HepG2 (cell line): ENCODE results near the gene NR2F1. TPM values are rescaled to one million over a fixed set of nuclear protein-coding genes. Genes with fewer than 3 reads are reported as not detected.

Source experiments
- HNF1A ChIP-seq, 2 experiments: sonication (generic) in 1 of 2; formaldehyde crosslinking in 1 of 2; IDR thresholded peaks; 2 replicates each; pipeline versions ENCODE4 v1.4.0 to v1.6.1; 2016 to 2020; ENCODE audit warnings: borderline replicate concordance in 1 of 2, low read depth in 1 of 2, mild to moderate bottlenecking in 1 of 2, missing genetic modification reagents in 1 of 2
- HOXA7 ChIP-seq: sonication (generic); formaldehyde crosslinking; IDR thresholded peaks from 2 replicates; pipeline ENCODE4 v1.8.1; 2022; ENCODE audit warnings: mild to moderate bottlenecking, missing genetic modification reagents, moderate library complexity
- PRPF4 ChIP-seq: fragments of 200-400 bp; formaldehyde crosslinking; IDR thresholded peaks from 2 replicates; pipeline ENCODE4 v1.6.1; 2016; ENCODE audit warnings: low read length, low read depth; ENCODE audit not compliant: poor library complexity, severe bottlenecking
- TFDP1 ChIP-seq: IDR thresholded peaks from 2 replicates; pipeline ENCODE4 v1.6.1; 2016; ENCODE audit warnings: missing compliant biosample characterization, missing genetic modification reagents, borderline replicate concordance
- ZBTB34 ChIP-seq: sonication (generic); formaldehyde crosslinking; IDR thresholded peaks from 2 replicates; pipeline ENCODE4 v1.8.0; 2022; ENCODE audit warnings: mild to moderate bottlenecking, missing genetic modification reagents
- ZNF143 ChIP-seq: sonication (generic); formaldehyde crosslinking; IDR thresholded peaks from 2 replicates; pipeline ENCODE4 v1.4.0; 2020; ENCODE audit warnings: missing genetic modification reagents
- ZNF784 ChIP-seq: sonication (generic); formaldehyde crosslinking; IDR thresholded peaks from 2 replicates; pipeline ENCODE4 v1.5.1; 2020; ENCODE audit warnings: missing genetic modification reagents, mild to moderate bottlenecking, borderline replicate concordance
- ZNF816 ChIP-seq: sonication (generic); formaldehyde crosslinking; IDR thresholded peaks from 2 replicates; pipeline ENCODE4 v1.8.0; 2022; ENCODE audit warnings: missing genetic modification reagents, mild to moderate bottlenecking, borderline replicate concordance
- ZNF850 ChIP-seq: sonication (generic); formaldehyde crosslinking; conservative IDR thresholded peaks from 2 replicates; pipeline ENCODE4 v1.9.0; 2021; ENCODE audit warnings: mild to moderate bottlenecking, missing genetic modification reagents
- ZSCAN29 ChIP-seq: sonication (generic); formaldehyde crosslinking; conservative IDR thresholded peaks from 2 replicates; pipeline ENCODE4 v1.4.0; 2020; ENCODE audit warnings: mild to moderate bottlenecking, missing genetic modification reagents
- polyA plus RNA-seq, 8 experiments: library from polyadenylated mRNA; depleted of rRNA in 3 of 8; stranded (reverse) in 7 of 8; unstranded in 1 of 8; fragments of >200 nt; fragmentation: Illumina TruSeq in 4 of 8; extraction: Trizol in 4 of 8; gene quantifications; 2 replicates each; pipeline versions ENCODE4 v1.2.1 to v1.2.3, GENCODE V29; 2011 to 2016; ENCODE audit warnings: low read depth in 4 of 8, missing spikeins in 1 of 8, mixed read lengths in 1 of 8; ENCODE audit not compliant: insufficient read depth in 1 of 8
- total RNA-seq, 5 experiments: library from RNA; depleted of rRNA; stranded (reverse); fragments of >200 nt; fragmentation: Illumina TruSeq; extraction: Trizol; gene quantifications; 2 replicates each; pipeline ENCODE4 v1.2.3, GENCODE V29; 2016; ENCODE audit warnings: low read depth in 1 of 5
- TF ChIP-seq, protein P1 (sequence below): sonication (generic); formaldehyde crosslinking; IDR thresholded peaks from 2 replicates; pipeline ENCODE4 v1.4.0; 2020; ENCODE audit warnings: missing genetic modification reagents

The NR2F1 gene
- total and polyA plus RNA-seq, 2 of the 13 experiments (the other 11 are each of a cell fraction or from before 2014, with no cell fraction given): 17.1 to 59.7 TPM

DNA sequence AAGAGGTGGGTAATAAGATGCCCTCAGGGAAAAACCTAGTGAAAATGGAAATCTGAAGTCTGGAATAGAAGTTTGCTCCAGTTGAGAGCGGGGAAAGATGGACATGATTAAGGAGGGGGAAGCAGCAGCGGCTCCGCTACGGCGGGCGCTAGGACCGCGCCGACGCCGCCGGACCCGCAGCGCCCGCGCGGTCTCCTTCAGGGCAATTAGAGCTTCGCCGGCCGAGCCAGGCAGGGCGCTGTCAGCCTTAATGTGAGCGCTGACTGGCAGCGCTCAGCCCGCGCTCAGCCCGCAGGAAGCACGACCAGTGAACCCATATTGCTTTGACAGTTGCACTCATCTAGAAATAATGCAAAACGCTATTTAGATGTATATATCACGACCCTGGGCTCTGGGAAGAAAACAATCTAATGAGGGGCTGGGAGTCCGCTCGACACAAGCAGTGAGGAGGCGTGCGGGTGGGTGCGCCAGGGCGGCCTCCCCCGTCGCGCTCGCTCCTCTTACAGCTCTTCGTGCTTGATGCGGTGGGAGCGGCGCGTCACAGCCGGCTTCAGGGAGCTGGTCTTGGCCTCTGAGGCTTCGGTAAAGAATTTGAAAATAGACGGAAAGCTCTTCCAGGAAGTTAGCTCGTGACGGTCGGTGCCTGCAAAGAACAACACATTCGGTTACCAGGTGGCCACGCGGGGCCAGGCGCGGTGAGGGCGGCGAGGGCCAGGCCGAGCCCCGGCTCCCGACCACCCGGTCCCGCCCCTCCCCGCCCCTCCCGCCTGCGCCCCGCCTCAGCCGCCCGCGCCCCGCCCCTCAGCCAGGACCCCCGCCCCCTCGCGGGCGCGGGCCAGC lies 37.7 kb downstream of the NR2F1 start (continued):
- TF ChIP-seq TFDP1 (CRISPR knock-in tag): peak; percentile 43; the same call in 1 of the 2 replicates
- no peak for TF ChIP-seq ZSCAN29
- no peak; the same call in 1 of the 2 replicates for TF ChIP-seq ZBTB34 (CRISPR knock-in tag)
- TF ChIP-seq, protein P1, sequence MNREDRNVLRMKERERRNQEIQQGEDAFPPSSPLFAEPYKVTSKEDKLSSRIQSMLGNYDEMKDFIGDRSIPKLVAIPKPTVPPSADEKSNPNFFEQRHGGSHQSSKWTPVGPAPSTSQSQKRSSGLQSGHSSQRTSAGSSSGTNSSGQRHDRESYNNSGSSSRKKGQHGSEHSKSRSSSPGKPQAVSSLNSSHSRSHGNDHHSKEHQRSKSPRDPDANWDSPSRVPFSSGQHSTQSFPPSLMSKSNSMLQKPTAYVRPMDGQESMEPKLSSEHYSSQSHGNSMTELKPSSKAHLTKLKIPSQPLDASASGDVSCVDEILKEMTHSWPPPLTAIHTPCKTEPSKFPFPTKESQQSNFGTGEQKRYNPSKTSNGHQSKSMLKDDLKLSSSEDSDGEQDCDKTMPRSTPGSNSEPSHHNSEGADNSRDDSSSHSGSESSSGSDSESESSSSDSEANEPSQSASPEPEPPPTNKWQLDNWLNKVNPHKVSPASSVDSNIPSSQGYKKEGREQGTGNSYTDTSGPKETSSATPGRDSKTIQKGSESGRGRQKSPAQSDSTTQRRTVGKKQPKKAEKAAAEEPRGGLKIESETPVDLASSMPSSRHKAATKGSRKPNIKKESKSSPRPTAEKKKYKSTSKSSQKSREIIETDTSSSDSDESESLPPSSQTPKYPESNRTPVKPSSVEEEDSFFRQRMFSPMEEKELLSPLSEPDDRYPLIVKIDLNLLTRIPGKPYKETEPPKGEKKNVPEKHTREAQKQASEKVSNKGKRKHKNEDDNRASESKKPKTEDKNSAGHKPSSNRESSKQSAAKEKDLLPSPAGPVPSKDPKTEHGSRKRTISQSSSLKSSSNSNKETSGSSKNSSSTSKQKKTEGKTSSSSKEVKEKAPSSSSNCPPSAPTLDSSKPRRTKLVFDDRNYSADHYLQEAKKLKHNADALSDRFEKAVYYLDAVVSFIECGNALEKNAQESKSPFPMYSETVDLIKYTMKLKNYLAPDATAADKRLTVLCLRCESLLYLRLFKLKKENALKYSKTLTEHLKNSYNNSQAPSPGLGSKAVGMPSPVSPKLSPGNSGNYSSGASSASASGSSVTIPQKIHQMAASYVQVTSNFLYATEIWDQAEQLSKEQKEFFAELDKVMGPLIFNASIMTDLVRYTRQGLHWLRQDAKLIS (CRISPR knock-in tag): no peak
- TF ChIP-seq ZNF816 (CRISPR knock-in tag): 0 out of 2 replicates have a peak, but pooled peaks have one; percentile 24
- TF ChIP-seq ZNF850 (CRISPR knock-in tag): no peak
- no peak for TF ChIP-seq HNF1A (IDR thresholded peaks at IDR 0.05; ENCODE audit: low read depth)
- peak; percentile 29; the same call in 1 of the 2 replicates for TF ChIP-seq HNF1A (CRISPR knock-in tag; IDR thresholded peaks at IDR 0.05; ENCODE audit: borderline replicate concordance)
- no peak for TF ChIP-seq PRPF4
- no peak for TF ChIP-seq ZNF143
- no peak for TF ChIP-seq HOXA7 (CRISPR knock-in tag)
- TF ChIP-seq ZNF784 (CRISPR knock-in tag): no peak
